Measurements from ENCODE around the gene PRRX2.

- TF ChIP-seq POLR2A (IDR thresholded peaks at IDR 0.05): no peak
- TF ChIP-seq CTCF (IDR thresholded peaks at IDR 0.05 in 4 of 5, conservative IDR thresholded peaks at IDR 0.05 in 1 of 5): no peak
Measured at GRCh38 chr9:129674229-129674628, 8.8 kb downstream of the PRRX2 start.

Measured in gastrocnemius medialis (tissue), 4 donors.